ENCODE data around the gene MR1. TPM values are rescaled to one million over a fixed set of nuclear protein-coding genes. Genes with fewer than 3 reads are reported as not detected.

MR1 gene
- total RNA-seq, 1 donor from 2014 or later: 1.2 TPM

DNA sequence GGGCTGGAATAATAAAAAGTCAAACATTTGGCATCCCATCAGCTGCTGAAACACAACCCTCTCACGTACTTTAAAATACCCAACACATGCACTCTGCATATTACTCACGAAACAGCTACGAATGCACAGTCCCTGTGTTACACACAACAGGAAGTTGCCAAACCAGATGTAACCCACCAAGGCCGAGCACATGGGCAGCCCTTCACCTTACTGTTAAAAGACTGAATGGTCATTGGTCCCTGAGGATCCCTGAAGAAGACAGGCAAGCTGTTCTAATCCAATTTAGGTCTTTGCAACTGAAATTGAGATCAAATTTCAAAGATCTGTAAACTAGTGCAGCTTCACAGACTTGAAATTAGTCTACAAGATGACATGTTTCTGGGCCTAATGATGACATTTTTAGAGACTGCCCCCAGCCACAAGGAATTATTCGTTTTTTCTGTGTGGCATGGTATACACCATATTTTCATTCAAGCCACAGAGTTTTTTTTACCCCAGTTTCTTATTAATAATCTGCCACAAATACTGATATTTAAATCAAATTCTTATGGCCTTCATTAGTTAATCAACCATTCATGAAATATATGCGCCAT, 29.1 kb downstream of the MR1 start:
- DNase-seq (ENCODE audit: low read depth): no peak
- H3K27ac ChIP-seq (ENCODE audit: low read depth, low read length): no peak overlapping the region

DNA sequence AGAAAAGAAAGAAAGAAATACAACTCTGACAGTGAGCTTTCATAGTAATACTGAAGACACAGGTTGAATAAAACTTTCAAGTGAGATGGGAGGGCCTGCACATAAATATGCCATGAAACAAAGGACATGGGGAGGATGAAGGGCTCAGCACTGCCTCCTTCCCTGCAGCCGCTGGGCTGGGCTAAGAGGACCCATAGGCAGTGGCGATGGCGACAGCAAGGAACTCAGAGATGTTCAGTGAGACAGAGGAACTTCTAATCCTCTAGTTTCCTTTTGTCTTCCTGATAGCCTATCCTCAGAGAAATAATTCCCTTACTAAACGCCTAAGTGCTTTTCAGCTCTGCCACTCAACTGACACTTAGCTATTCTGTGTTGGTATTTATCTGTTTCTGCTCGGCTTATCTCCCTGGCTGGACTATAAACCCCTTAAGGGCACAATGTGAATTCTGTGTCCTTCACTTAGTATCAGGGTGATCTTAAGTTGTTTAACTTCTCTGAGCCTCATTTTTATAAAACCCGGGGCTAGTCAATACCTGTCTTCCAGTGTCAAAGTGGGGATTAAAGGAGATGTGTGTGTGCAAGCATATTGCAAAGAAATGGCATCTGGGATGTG, 30.3 kb downstream of the MR1 start:
- no peak overlapping the region for H3K4me3 ChIP-seq (ENCODE audit: insufficient read depth, low read depth, low read length)
- Mint-ChIP-seq H3K36me3 (ENCODE audit: low read depth, unreplicated experiment) (no peaks in the 10 kb centered on the region), H3K27ac (ENCODE audit: unreplicated experiment) (no peak overlapping the region), H3K4me3 (ENCODE audit: unreplicated experiment) (no peak overlapping the region), H3K4me1 (ENCODE audit: low read depth, unreplicated experiment) (no peaks in the 10 kb centered on the region), H3K9me3 (ENCODE audit: unreplicated experiment) (peaks cover 8% of the 10 kb centered on the region), H3K27me3 (ENCODE audit: low read depth, unreplicated experiment) (no peaks in the 10 kb centered on the region)
- H3K36me3 ChIP-seq (ENCODE audit: insufficient read depth, low read length): no peaks in the 10 kb centered on the region
- H3K9ac ChIP-seq (ENCODE audit: low read length): no peak overlapping the region
- H4K20me1 ChIP-seq (ENCODE audit: insufficient read depth, low read length): no peaks in the 10 kb centered on the region
- H3K79me2 ChIP-seq (ENCODE audit: insufficient read depth, low read length): no peaks in the 10 kb centered on the region
- DNase-seq (ENCODE audit: low read depth) (no peak), FAIRE-seq (no peak)
- H3K9me3 ChIP-seq (ENCODE audit: insufficient read depth, low read depth, low read length): no peaks in the 10 kb centered on the region
- no peak overlapping the region for H2AFZ ChIP-seq (ENCODE audit: low read depth, low read length)
- TF ChIP-seq EZH2 (IDR thresholded peaks at IDR 0.05; ENCODE audit: insufficient read depth, low read length): no peak
- TF ChIP-seq, protein P1, sequence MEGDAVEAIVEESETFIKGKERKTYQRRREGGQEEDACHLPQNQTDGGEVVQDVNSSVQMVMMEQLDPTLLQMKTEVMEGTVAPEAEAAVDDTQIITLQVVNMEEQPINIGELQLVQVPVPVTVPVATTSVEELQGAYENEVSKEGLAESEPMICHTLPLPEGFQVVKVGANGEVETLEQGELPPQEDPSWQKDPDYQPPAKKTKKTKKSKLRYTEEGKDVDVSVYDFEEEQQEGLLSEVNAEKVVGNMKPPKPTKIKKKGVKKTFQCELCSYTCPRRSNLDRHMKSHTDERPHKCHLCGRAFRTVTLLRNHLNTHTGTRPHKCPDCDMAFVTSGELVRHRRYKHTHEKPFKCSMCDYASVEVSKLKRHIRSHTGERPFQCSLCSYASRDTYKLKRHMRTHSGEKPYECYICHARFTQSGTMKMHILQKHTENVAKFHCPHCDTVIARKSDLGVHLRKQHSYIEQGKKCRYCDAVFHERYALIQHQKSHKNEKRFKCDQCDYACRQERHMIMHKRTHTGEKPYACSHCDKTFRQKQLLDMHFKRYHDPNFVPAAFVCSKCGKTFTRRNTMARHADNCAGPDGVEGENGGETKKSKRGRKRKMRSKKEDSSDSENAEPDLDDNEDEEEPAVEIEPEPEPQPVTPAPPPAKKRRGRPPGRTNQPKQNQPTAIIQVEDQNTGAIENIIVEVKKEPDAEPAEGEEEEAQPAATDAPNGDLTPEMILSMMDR (IDR thresholded peaks at IDR 0.05; ENCODE audit: insufficient read depth, low read depth, low read length): no peak
- no peak overlapping the region for H3K4me2 ChIP-seq (ENCODE audit: low read length)
- H3K27ac ChIP-seq (ENCODE audit: low read depth, low read length): no peak overlapping the region
- no peaks in the 10 kb centered on the region for H3K4me1 ChIP-seq (ENCODE audit: insufficient read depth, low read length)
- H3K27me3 ChIP-seq (ENCODE audit: insufficient read depth, low read length): no peaks in the 10 kb centered on the region

More for the DNA sequence above, 29.1 kb downstream of the MR1 start:
- Mint-ChIP-seq H3K27ac (ENCODE audit: unreplicated experiment) (no peak overlapping the region), H3K27me3 (ENCODE audit: low read depth, unreplicated experiment) (no peaks in the 10 kb centered on the region), H3K4me1 (ENCODE audit: low read depth, unreplicated experiment) (no peaks in the 10 kb centered on the region), H3K4me3 (ENCODE audit: unreplicated experiment) (no peak overlapping the region), H3K36me3 (ENCODE audit: low read depth, unreplicated experiment) (peaks cover 2% of the 10 kb centered on the region), H3K9me3 (ENCODE audit: unreplicated experiment) (peaks cover 11% of the 10 kb centered on the region)
- Histone ChIP-seq H3K79me2 (ENCODE audit: insufficient read depth, low read length) (no peaks in the 10 kb centered on the region), H4K20me1 (ENCODE audit: insufficient read depth, low read length) (no peaks in the 10 kb centered on the region), H3K4me3 (ENCODE audit: insufficient read depth, low read depth, low read length) (no peak overlapping the region), H3K27me3 (ENCODE audit: insufficient read depth, low read length) (no peaks in the 10 kb centered on the region), H3K4me2 (ENCODE audit: low read length) (no peak overlapping the region), H3K36me3 (ENCODE audit: insufficient read depth, low read length) (no peaks in the 10 kb centered on the region), H3K9me3 (ENCODE audit: insufficient read depth, low read depth, low read length) (peaks cover 2% of the 10 kb centered on the region), H3K4me1 (ENCODE audit: insufficient read depth, low read length) (no peaks in the 10 kb centered on the region), H3K9ac (ENCODE audit: low read length) (no peak overlapping the region), H2AFZ (ENCODE audit: low read depth, low read length) (no peak overlapping the region)
- no peak for FAIRE-seq
- TF ChIP-seq, protein P1 (IDR thresholded peaks at IDR 0.05; ENCODE audit: insufficient read depth, low read depth, low read length): no peak
- TF ChIP-seq EZH2 (IDR thresholded peaks at IDR 0.05; ENCODE audit: insufficient read depth, low read length): no peak

DNA sequence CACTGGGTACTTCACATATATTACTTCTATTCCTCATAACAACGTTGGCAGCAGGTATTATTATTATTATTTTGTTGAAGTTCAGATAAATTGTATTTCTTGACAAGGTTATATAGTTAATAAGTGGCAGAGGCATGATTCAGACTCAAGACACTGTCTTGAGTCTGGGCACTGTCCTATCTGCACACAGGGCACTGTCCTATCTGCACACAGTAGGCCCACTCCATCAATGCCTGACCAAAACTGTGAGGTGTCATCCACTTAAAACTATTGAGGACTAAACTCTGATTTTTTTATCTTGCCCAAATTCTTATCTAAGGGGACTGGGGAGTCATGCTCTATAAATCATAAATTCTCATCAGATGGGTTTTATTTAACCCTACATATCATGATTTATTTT, 30.9 kb downstream of the MR1 start:
- H2AFZ ChIP-seq (ENCODE audit: low read depth, low read length): no peak overlapping the region
- H3K27me3 ChIP-seq (ENCODE audit: insufficient read depth, low read length): no peaks in the 10 kb centered on the region
- H3K36me3 ChIP-seq (ENCODE audit: insufficient read depth, low read length): no peaks in the 10 kb centered on the region
- H3K27ac ChIP-seq (ENCODE audit: low read depth, low read length): no peak overlapping the region
- DNase-seq (ENCODE audit: low read depth) (no peak), FAIRE-seq (no peak)
- peaks cover 4% of the 10 kb centered on the region for H3K9me3 Mint-ChIP-seq (ENCODE audit: unreplicated experiment)
- no peaks in the 10 kb centered on the region for H3K4me1 ChIP-seq (ENCODE audit: insufficient read depth, low read length)
- no peak overlapping the region for H3K4me3 Mint-ChIP-seq (ENCODE audit: unreplicated experiment)
- no peak overlapping the region for H3K9ac ChIP-seq (ENCODE audit: low read length)
- H3K4me1 Mint-ChIP-seq (ENCODE audit: low read depth, unreplicated experiment): no peaks in the 10 kb centered on the region
- TF ChIP-seq, protein P1 (IDR thresholded peaks at IDR 0.05; ENCODE audit: insufficient read depth, low read depth, low read length): no peak
- TF ChIP-seq EZH2 (IDR thresholded peaks at IDR 0.05; ENCODE audit: insufficient read depth, low read length): no peak
- no peaks in the 10 kb centered on the region for H3K9me3 ChIP-seq (ENCODE audit: insufficient read depth, low read depth, low read length)
- no peaks in the 10 kb centered on the region for H3K79me2 ChIP-seq (ENCODE audit: insufficient read depth, low read length)
- no peaks in the 10 kb centered on the region for H3K27me3 Mint-ChIP-seq (ENCODE audit: low read depth, unreplicated experiment)
- H4K20me1 ChIP-seq (ENCODE audit: insufficient read depth, low read length): no peaks in the 10 kb centered on the region
- H3K27ac Mint-ChIP-seq (ENCODE audit: unreplicated experiment): no peak overlapping the region
- no peak overlapping the region for H3K4me3 ChIP-seq (ENCODE audit: insufficient read depth, low read depth, low read length)
- no peak overlapping the region for H3K4me2 ChIP-seq (ENCODE audit: low read length)
- no peaks in the 10 kb centered on the region for H3K36me3 Mint-ChIP-seq (ENCODE audit: low read depth, unreplicated experiment)
